ENCODE results near the gene PSMB4.

GRCh38 chr1:151447696-151448095 lies 48.3 kb downstream of the PSMB4 start:
- TF ChIP-seq FOXK1 (CRISPR knock-in tag; IDR thresholded peaks at IDR 0.05) (no peak), NFATC4 (CRISPR knock-in tag; IDR thresholded peaks at IDR 0.05) (no peak), CTCF (IDR thresholded peaks at IDR 0.05) (no peak), SP1 (CRISPR knock-in tag; conservative IDR thresholded peaks at IDR 0.05) (no peak), SMAD4 (CRISPR knock-in tag; IDR thresholded peaks at IDR 0.05) (no peak), AFF4 (CRISPR knock-in tag; IDR thresholded peaks at IDR 0.05; ENCODE audit: borderline replicate concordance) (no peak), RELA (CRISPR knock-in tag; IDR thresholded peaks at IDR 0.05; ENCODE audit: borderline replicate concordance) (no peak), RORB (CRISPR knock-in tag; IDR thresholded peaks at IDR 0.05) (no peak), ZNF138 (CRISPR knock-in tag; conservative IDR thresholded peaks at IDR 0.05) (no peak), ELF4 (CRISPR knock-in tag; IDR thresholded peaks at IDR 0.05; ENCODE audit: low read depth) (no peak), ZNF317 (CRISPR knock-in tag; IDR thresholded peaks at IDR 0.05; ENCODE audit: borderline replicate concordance, low read depth) (no peak)

Data from WTC11 (cell line).